GM12892 (cell line): ENCODE measurements around the gene SUPT16H.

Experiments used
- POLR2A ChIP-seq: IDR thresholded peaks from 2 replicates; pipeline ENCODE4 v1.6.1; 2011; ENCODE audit warnings: low read depth, low read length, control low read depth
- POLR2AphosphoS5 ChIP-seq: IDR thresholded peaks from 2 replicates; pipeline ENCODE4 v1.6.1; 2011; ENCODE audit warnings: low read depth, low read length, control low read depth
- TAF1 ChIP-seq: IDR thresholded peaks from 2 replicates; pipeline ENCODE4 v1.6.1; 2011; ENCODE audit warnings: low read depth, mild to moderate bottlenecking, control low read depth, low read length, borderline replicate concordance

- TF ChIP-seq POLR2AphosphoS5 (no peak), POLR2A (no peak), TAF1 (no peak)
These were observed 13.7 kb downstream of the SUPT16H start for GRCh38 chr14:21369949-21370679.
